Breast epithelium (tissue), 3 donors: ENCODE data around the gene DELE1.

Experiments used
- POLR2A ChIP-seq: fragments of 450-650 bp; IDR thresholded peaks from one replicate; pipeline ENCODE4 v1.6.1; 2016; ENCODE audit warnings: antibody characterized with exemption, mild to moderate bottlenecking, moderate library complexity
- POLR2AphosphoS5 ChIP-seq, 3 donors: sonication (generic); formaldehyde crosslinking; IDR thresholded peaks; one replicate each; pipeline ENCODE4 v1.6.1; 2017; ENCODE audit warnings: antibody characterized with exemption in 3 of 3
- TF ChIP-seq, protein P1 (sequence below), 3 donors: fragments of 450-650 bp; IDR thresholded peaks; one replicate each; pipeline ENCODE4 v1.5.1; 2016 to 2017; ENCODE audit warnings: antibody characterized with exemption in 3 of 3, mild to moderate bottlenecking in 3 of 3, moderate library complexity in 3 of 3

DNA sequence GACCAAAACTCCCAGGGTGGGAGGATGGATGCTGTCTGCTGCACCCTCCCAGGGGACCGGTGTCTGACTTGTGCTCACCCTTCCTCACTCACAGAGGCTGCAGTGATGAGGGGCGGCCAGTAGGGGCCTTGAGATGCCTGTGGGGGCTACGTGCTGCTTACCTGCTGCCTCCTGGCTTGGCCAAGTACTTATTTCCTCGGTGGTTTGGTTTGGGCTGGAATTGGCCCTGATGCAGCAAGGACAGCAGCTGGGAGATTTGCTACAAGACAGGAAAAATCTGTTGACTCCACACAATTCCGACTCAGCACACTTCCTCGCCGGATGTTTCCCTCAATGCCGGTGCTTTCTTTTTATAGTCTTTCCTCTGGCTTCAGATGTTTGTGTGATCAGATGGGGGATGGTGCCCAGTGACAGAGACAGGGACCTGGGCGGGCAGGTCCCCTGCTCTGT is 27.7 kb downstream of the DELE1 start:
- TF ChIP-seq, protein P1, sequence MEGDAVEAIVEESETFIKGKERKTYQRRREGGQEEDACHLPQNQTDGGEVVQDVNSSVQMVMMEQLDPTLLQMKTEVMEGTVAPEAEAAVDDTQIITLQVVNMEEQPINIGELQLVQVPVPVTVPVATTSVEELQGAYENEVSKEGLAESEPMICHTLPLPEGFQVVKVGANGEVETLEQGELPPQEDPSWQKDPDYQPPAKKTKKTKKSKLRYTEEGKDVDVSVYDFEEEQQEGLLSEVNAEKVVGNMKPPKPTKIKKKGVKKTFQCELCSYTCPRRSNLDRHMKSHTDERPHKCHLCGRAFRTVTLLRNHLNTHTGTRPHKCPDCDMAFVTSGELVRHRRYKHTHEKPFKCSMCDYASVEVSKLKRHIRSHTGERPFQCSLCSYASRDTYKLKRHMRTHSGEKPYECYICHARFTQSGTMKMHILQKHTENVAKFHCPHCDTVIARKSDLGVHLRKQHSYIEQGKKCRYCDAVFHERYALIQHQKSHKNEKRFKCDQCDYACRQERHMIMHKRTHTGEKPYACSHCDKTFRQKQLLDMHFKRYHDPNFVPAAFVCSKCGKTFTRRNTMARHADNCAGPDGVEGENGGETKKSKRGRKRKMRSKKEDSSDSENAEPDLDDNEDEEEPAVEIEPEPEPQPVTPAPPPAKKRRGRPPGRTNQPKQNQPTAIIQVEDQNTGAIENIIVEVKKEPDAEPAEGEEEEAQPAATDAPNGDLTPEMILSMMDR (IDR thresholded peaks at IDR 0.05), result no peak
- TF ChIP-seq POLR2A, result no peak
- TF ChIP-seq POLR2AphosphoS5 (IDR thresholded peaks at IDR 0.05), result no peak
